ENCODE results near the gene PHACTR1.
A peak's percentile ranks its signal among the peaks of the same experiment; 100 is the strongest.

The PHACTR1 gene

GRCh38 chr6:13299918-13300317 is 583.4 kb downstream of the PHACTR1 start:
- Mint-ChIP-seq H3K27ac (peak overlapping the region; percentile 27), H3K36me3 (ENCODE audit: low read depth) (peaks cover 60% of the 10 kb centered on the region), H3K4me1 (ENCODE audit: low read depth) (peaks cover 39% of the 10 kb centered on the region), H3K9me3 (no peaks in the 10 kb centered on the region), H3K27me3 (no peaks in the 10 kb centered on the region), H3K4me3 (no peak overlapping the region)

GRCh38 chr6:13300643-13301590 is 584.4 kb downstream of the PHACTR1 start:
- Mint-ChIP-seq H3K27me3 (no peaks in the 10 kb centered on the region), H3K36me3 (ENCODE audit: low read depth) (peaks cover 61% of the 10 kb centered on the region), H3K4me3 (no peak overlapping the region), H3K27ac (no peak overlapping the region), H3K4me1 (ENCODE audit: low read depth) (peaks cover 43% of the 10 kb centered on the region), H3K9me3 (no peaks in the 10 kb centered on the region)

- H3K27me3 Mint-ChIP-seq: no peaks in the 10 kb centered on the region
- peak overlapping the region; percentile 92 for H3K27ac Mint-ChIP-seq
- peaks cover 72% of the 10 kb centered on the region for H3K36me3 Mint-ChIP-seq (ENCODE audit: low read depth)
- H3K4me3 Mint-ChIP-seq: peak overlapping the region; percentile 34
- H3K9me3 Mint-ChIP-seq: no peaks in the 10 kb centered on the region
- peaks cover 41% of the 10 kb centered on the region for H3K4me1 Mint-ChIP-seq (ENCODE audit: low read depth)
Observed at GRCh38 chr6:13302291-13302690, 585.7 kb downstream of the PHACTR1 start.

GRCh38 chr6:13302751-13303667 is 586.4 kb downstream of the PHACTR1 start:
- peak overlapping the region; percentile 34 for H3K4me3 Mint-ChIP-seq
- H3K4me1 Mint-ChIP-seq (ENCODE audit: low read depth): peaks cover 49% of the 10 kb centered on the region
- no peaks in the 10 kb centered on the region for H3K27me3 Mint-ChIP-seq
- H3K27ac Mint-ChIP-seq: peak overlapping the region; percentile 92
- H3K9me3 Mint-ChIP-seq: no peaks in the 10 kb centered on the region
- H3K36me3 Mint-ChIP-seq (ENCODE audit: low read depth): peaks cover 74% of the 10 kb centered on the region

- Mint-ChIP-seq H3K4me3 (no peak overlapping the region), H3K36me3 (ENCODE audit: low read depth) (peaks cover 72% of the 10 kb centered on the region), H3K27me3 (no peaks in the 10 kb centered on the region), H3K9me3 (no peaks in the 10 kb centered on the region), H3K27ac (peak overlapping the region; percentile 92), H3K4me1 (ENCODE audit: low read depth) (peaks cover 50% of the 10 kb centered on the region)
Observed at GRCh38 chr6:13303668-13304017, 587.1 kb downstream of the PHACTR1 start.

GRCh38 chr6:13304101-13304500 is 587.5 kb downstream of the PHACTR1 start:
- Mint-ChIP-seq H3K27me3 (no peaks in the 10 kb centered on the region), H3K36me3 (ENCODE audit: low read depth) (peaks cover 74% of the 10 kb centered on the region)

GRCh38 chr6:13304580-13305260 is 588.2 kb downstream of the PHACTR1 start:
- peaks cover 50% of the 10 kb centered on the region for H3K4me1 Mint-ChIP-seq (ENCODE audit: low read depth)
- H3K9me3 Mint-ChIP-seq: no peaks in the 10 kb centered on the region
- peaks cover 75% of the 10 kb centered on the region for H3K36me3 Mint-ChIP-seq (ENCODE audit: low read depth)
- peak overlapping the region; percentile 5 for H3K4me3 Mint-ChIP-seq
- no peaks in the 10 kb centered on the region for H3K27me3 Mint-ChIP-seq
- H3K27ac Mint-ChIP-seq: peak overlapping the region; percentile 65

More at GRCh38 chr6:13304101-13304500, 587.5 kb downstream of the PHACTR1 start:
- Mint-ChIP-seq H3K27ac (peak overlapping the region; percentile 65), H3K9me3 (no peaks in the 10 kb centered on the region), H3K4me1 (ENCODE audit: low read depth) (peaks cover 50% of the 10 kb centered on the region), H3K4me3 (no peak overlapping the region)

GRCh38 chr6:13305288-13305687 is 588.7 kb downstream of the PHACTR1 start:
- H3K36me3 Mint-ChIP-seq (ENCODE audit: low read depth): peaks cover 72% of the 10 kb centered on the region
- no peaks in the 10 kb centered on the region for H3K9me3 Mint-ChIP-seq
- no peaks in the 10 kb centered on the region for H3K27me3 Mint-ChIP-seq
- peaks cover 50% of the 10 kb centered on the region for H3K4me1 Mint-ChIP-seq (ENCODE audit: low read depth)
- H3K27ac Mint-ChIP-seq: no peak overlapping the region
- H3K4me3 Mint-ChIP-seq: no peak overlapping the region

- Mint-ChIP-seq H3K27ac (no peak overlapping the region), H3K4me1 (ENCODE audit: low read depth) (peaks cover 45% of the 10 kb centered on the region), H3K27me3 (no peaks in the 10 kb centered on the region), H3K4me3 (no peak overlapping the region), H3K36me3 (ENCODE audit: low read depth) (peaks cover 68% of the 10 kb centered on the region), H3K9me3 (no peaks in the 10 kb centered on the region)
Observed at GRCh38 chr6:13305791-13306190, 589.2 kb downstream of the PHACTR1 start.

GRCh38 chr6:13307508-13307995 is 591.0 kb downstream of the PHACTR1 start:
- H3K4me3 Mint-ChIP-seq: no peak overlapping the region
- peaks cover 39% of the 10 kb centered on the region for H3K4me1 Mint-ChIP-seq (ENCODE audit: low read depth)
- no peaks in the 10 kb centered on the region for H3K9me3 Mint-ChIP-seq
- no peaks in the 10 kb centered on the region for H3K27me3 Mint-ChIP-seq
- peak overlapping the region; percentile 27 for H3K27ac Mint-ChIP-seq
- H3K36me3 Mint-ChIP-seq (ENCODE audit: low read depth): peaks cover 68% of the 10 kb centered on the region

- peaks cover 68% of the 10 kb centered on the region for H3K36me3 Mint-ChIP-seq (ENCODE audit: low read depth)
- H3K27ac Mint-ChIP-seq: no peak overlapping the region
Observed at GRCh38 chr6:13308332-13308731, 591.8 kb downstream of the PHACTR1 start.

GRCh38 chr6:13311155-13311554 is 594.6 kb downstream of the PHACTR1 start:
- Mint-ChIP-seq H3K9me3 (no peaks in the 10 kb centered on the region), H3K27me3 (no peaks in the 10 kb centered on the region), H3K36me3 (ENCODE audit: low read depth) (peaks cover 70% of the 10 kb centered on the region), H3K4me3 (no peak overlapping the region), H3K27ac (no peak overlapping the region), H3K4me1 (ENCODE audit: low read depth) (peaks cover 12% of the 10 kb centered on the region)

More at GRCh38 chr6:13308332-13308731, 591.8 kb downstream of the PHACTR1 start:
- peaks cover 32% of the 10 kb centered on the region for H3K4me1 Mint-ChIP-seq (ENCODE audit: low read depth)
- H3K27me3 Mint-ChIP-seq: no peaks in the 10 kb centered on the region
- no peak overlapping the region for H3K4me3 Mint-ChIP-seq
- no peaks in the 10 kb centered on the region for H3K9me3 Mint-ChIP-seq

GRCh38 chr6:13314806-13315205 is 598.2 kb downstream of the PHACTR1 start:
- H3K27ac Mint-ChIP-seq: no peak overlapping the region
- H3K9me3 Mint-ChIP-seq: no peaks in the 10 kb centered on the region

GRCh38 chr6:13315896-13316295 is 599.3 kb downstream of the PHACTR1 start:
- H3K27ac Mint-ChIP-seq: no peak overlapping the region
- no peak overlapping the region for H3K4me3 Mint-ChIP-seq
- no peaks in the 10 kb centered on the region for H3K4me1 Mint-ChIP-seq (ENCODE audit: low read depth)
- H3K27me3 Mint-ChIP-seq: no peaks in the 10 kb centered on the region
- H3K36me3 Mint-ChIP-seq (ENCODE audit: low read depth): peaks cover 81% of the 10 kb centered on the region
- H3K9me3 Mint-ChIP-seq: no peaks in the 10 kb centered on the region

More at GRCh38 chr6:13314806-13315205, 598.2 kb downstream of the PHACTR1 start:
- Mint-ChIP-seq H3K36me3 (ENCODE audit: low read depth) (peaks cover 75% of the 10 kb centered on the region), H3K4me3 (no peak overlapping the region), H3K27me3 (no peaks in the 10 kb centered on the region), H3K4me1 (ENCODE audit: low read depth) (no peaks in the 10 kb centered on the region)
